AG04450 (cell line): Measurements from ENCODE around the gene CDH13. TPM values are rescaled to one million over a fixed set of nuclear protein-coding genes. Genes with fewer than 3 reads are reported as not detected.

Source experiments
- CTCF ChIA-PET: fragments of 300-600, 350-600 bp; formaldehyde crosslinking; extraction: SDS; loops from one replicate; lab custom pipeline; 2022; ENCODE audit warnings: antibody characterized with exemption, inconsistent platforms; lab: Charles Lee
- POLR2A ChIA-PET: fragments of 350-600 bp; formaldehyde crosslinking; extraction: SDS; loops from one replicate; lab custom pipeline; 2021; ENCODE audit warnings: antibody characterized with exemption, inconsistent platforms; lab: Yijun Ruan, JAX
- DNase-seq: peaks from one replicate; pipeline ENCODE4 v3.0.0-alpha.2; 2011; ENCODE audit warnings: low read depth, low spot score
- H3K27ac ChIP-seq: one replicate; pipeline ENCODE4 v1.5.1; 2012; ENCODE audit warnings: low read depth, low read length, control low read depth
- H3K27me3 ChIP-seq: one replicate; pipeline ENCODE4 v1.6.0; 2012; ENCODE audit warnings: low read length; ENCODE audit not compliant: control insufficient read depth, insufficient read depth
- H3K4me3 ChIP-seq: 2 replicates; pipeline ENCODE4 v1.5.1; 2011; ENCODE audit warnings: mild to moderate bottlenecking, low read depth, low read length, control low read depth
- H3K9me3 ChIP-seq: 2 replicates; pipeline ENCODE4 v1.5.1; 2012; ENCODE audit warnings: low read length; ENCODE audit not compliant: control insufficient read depth, insufficient read depth
- CTCF ChIP-seq: IDR thresholded peaks from 2 replicates; pipeline ENCODE4 v1.5.1; 2011; ENCODE audit warnings: low read depth, low read length, control low read depth, inconsistent platforms
- polyA plus RNA-seq: library from polyadenylated mRNA; depleted of rRNA; stranded (reverse); fragments of >200 nt; gene quantifications from 2 replicates; pipeline ENCODE4 v1.2.3, GENCODE V29; 2011

Gene CDH13
- polyA plus RNA-seq, 1 experiment, result 55.0 TPM

- TF ChIP-seq CTCF, result no peak
- H3K27me3 ChIP-seq, result no peaks in the 10 kb centered on the region
- ChIA-PET POLR2A (no interaction called here), CTCF (no interaction called here)
- no peak overlapping the region for H3K27ac ChIP-seq
- DNase-seq, result no peak
- no peaks in the 10 kb centered on the region for H3K9me3 ChIP-seq
- no peak overlapping the region for H3K4me3 ChIP-seq
Measured at GRCh38 chr16:82776470-82777146, 149.8 kb downstream of the CDH13 start.

- no peaks in the 10 kb centered on the region for H3K9me3 ChIP-seq
- no peak overlapping the region for H3K4me3 ChIP-seq
- no peak for TF ChIP-seq CTCF
- H3K27me3 ChIP-seq, result no peaks in the 10 kb centered on the region
- POLR2A ChIA-PET, result no interaction called here
- H3K27ac ChIP-seq, result no peak overlapping the region
- CTCF ChIA-PET, result no interaction called here
- DNase-seq, result no peak
Measured at GRCh38 chr16:82782715-82783251, 156.0 kb downstream of the CDH13 start.

GRCh38 chr16:82783933-82784572 lies 157.3 kb downstream of the CDH13 start:
- TF ChIP-seq CTCF, result no peak
- Histone ChIP-seq H3K27ac (no peak overlapping the region), H3K9me3 (no peaks in the 10 kb centered on the region), H3K27me3 (no peaks in the 10 kb centered on the region), H3K4me3 (no peak overlapping the region)
- DNase-seq, result no peak
- POLR2A ChIA-PET, result no interaction called here
- CTCF ChIA-PET, result no interaction called here

GRCh38 chr16:82784573-82784968 lies 157.8 kb downstream of the CDH13 start:
- ChIA-PET CTCF (no interaction called here), POLR2A (no interaction called here)
- H3K27ac ChIP-seq, result no peak overlapping the region
- no peak overlapping the region for H3K4me3 ChIP-seq
- no peaks in the 10 kb centered on the region for H3K9me3 ChIP-seq
- TF ChIP-seq CTCF, result no peak
- DNase-seq, result no peak
- H3K27me3 ChIP-seq, result no peaks in the 10 kb centered on the region

- no peaks in the 10 kb centered on the region for H3K9me3 ChIP-seq
- no peak overlapping the region for H3K4me3 ChIP-seq
- H3K27ac ChIP-seq, result no peak overlapping the region
- POLR2A ChIA-PET, result no interaction called here
- CTCF ChIA-PET, result no interaction called here
- no peaks in the 10 kb centered on the region for H3K27me3 ChIP-seq
- DNase-seq, result no peak
- no peak for TF ChIP-seq CTCF
Measured at GRCh38 chr16:82788225-82788624, 161.5 kb downstream of the CDH13 start.
